Measurements from ENCODE around the gene DENND5A. TPM values are rescaled to one million over a fixed set of nuclear protein-coding genes. Genes with fewer than 3 reads are reported as not detected.
A peak's percentile ranks its signal among the peaks of the same experiment; 100 is the strongest.
"Not testable (repeated sequence)": the region's sequence is repeated elsewhere in the genome, so short reads cannot be mapped to it uniquely, and the experiment has no call there.

Gene DENND5A
- total RNA-seq, 1 donor from 2014 or later, result 61.6 TPM

GRCh38 chr11:9258279-9258678 is 6.9 kb downstream of the DENND5A start:
- H3K27ac Mint-ChIP-seq; H3K27me3 Mint-ChIP-seq (ENCODE audit: low read depth); intact Hi-C loops (cut with micrococcal nuclease); DNase-seq (ENCODE audit: low spot score); H3K4me3 Mint-ChIP-seq (ENCODE audit: low read depth); H3K9me3 Mint-ChIP-seq: not testable (repeated sequence)
- Mint-ChIP-seq H3K4me1 (ENCODE audit: low read depth) (peaks cover 37% of the 10 kb centered on the region), H3K36me3 (ENCODE audit: low read depth) (peaks cover 28% of the 10 kb centered on the region)

DNA sequence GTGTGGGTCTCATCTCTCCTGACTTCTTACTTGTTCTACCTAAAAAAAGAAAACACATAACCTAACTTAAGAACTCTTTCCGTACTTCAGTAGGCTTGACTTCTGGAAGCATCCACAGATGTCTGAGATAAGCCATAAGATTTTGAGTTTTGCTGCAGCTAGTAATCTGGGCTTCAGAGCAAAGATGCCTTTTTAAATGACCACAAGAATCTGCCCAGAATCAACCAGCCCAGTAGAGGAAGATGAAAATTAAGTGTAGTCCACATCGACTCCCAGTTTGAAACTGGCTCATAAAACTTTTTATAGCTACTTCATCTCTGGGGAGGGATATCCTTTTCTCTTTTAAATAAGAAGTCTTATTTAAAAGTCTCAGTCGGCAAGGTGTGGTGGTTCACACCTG is 10.7 kb downstream of the DENND5A start:
- DNase-seq (ENCODE audit: low spot score), result no peak
- intact Hi-C loops (cut with micrococcal nuclease), result loop anchor here (5.0 kb wide), 1 partner anchor 192 kb away; no protein-coding TSS in a partner anchor
- H3K4me1 Mint-ChIP-seq (ENCODE audit: low read depth), result peaks cover 34% of the 10 kb centered on the region

DNA sequence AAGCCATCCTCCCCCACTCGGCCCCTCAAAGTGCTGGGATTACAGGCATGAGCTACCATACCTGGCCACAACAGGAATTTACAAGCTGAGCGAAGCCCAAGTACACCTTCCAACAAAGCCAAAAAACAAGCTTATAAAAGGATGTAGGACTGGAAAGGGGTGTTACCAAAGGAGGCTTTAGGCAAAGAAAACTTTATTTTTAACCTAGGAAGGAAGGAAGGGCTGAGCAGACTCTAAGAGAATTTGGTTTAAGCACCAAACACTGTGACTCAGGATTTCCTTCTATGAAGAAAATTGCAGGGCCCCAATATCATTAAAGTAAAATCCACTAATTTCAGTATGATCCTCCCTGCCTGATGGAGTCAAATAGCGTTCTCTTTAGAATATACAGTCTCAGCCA is 12.1 kb downstream of the DENND5A start:
- Mint-ChIP-seq H3K4me3 (ENCODE audit: low read depth) (no peak overlapping the region), H3K36me3 (ENCODE audit: low read depth) (peaks cover 22% of the 10 kb centered on the region), H3K27ac (no peak overlapping the region), H3K9me3 (no peaks in the 10 kb centered on the region), H3K4me1 (ENCODE audit: low read depth) (peaks cover 36% of the 10 kb centered on the region), H3K27me3 (ENCODE audit: low read depth) (no peaks in the 10 kb centered on the region)
- no peak for DNase-seq (ENCODE audit: low spot score)
- intact Hi-C loops (cut with micrococcal nuclease), result loop anchor here (5.0 kb wide), 1 partner anchor 191 kb away; no protein-coding TSS in a partner anchor

More for the DNA sequence above, 10.7 kb downstream of the DENND5A start:
- Mint-ChIP-seq H3K36me3 (ENCODE audit: low read depth) (peaks cover 25% of the 10 kb centered on the region), H3K27ac (no peak overlapping the region), H3K27me3 (ENCODE audit: low read depth) (no peaks in the 10 kb centered on the region), H3K4me3 (ENCODE audit: low read depth) (no peak overlapping the region), H3K9me3 (peaks cover 5% of the 10 kb centered on the region)

- Mint-ChIP-seq H3K9me3 (no peaks in the 10 kb centered on the region), H3K27ac (peak overlapping the region; percentile 29), H3K27me3 (ENCODE audit: low read depth) (no peaks in the 10 kb centered on the region), H3K4me3 (ENCODE audit: low read depth) (no peak overlapping the region), H3K4me1 (ENCODE audit: low read depth) (peaks cover 46% of the 10 kb centered on the region), H3K36me3 (ENCODE audit: low read depth) (peaks cover 18% of the 10 kb centered on the region)
- no peak for DNase-seq (ENCODE audit: low spot score)
- intact Hi-C loops (cut with micrococcal nuclease), result loop anchor here (5.0 kb wide), 1 partner anchor 189 kb away; no protein-coding TSS in a partner anchor
These were observed 13.8 kb downstream of the DENND5A start for GRCh38 chr11:9251311-9251710.

- H3K27me3 Mint-ChIP-seq (ENCODE audit: low read depth), result no peaks in the 10 kb centered on the region
- peaks cover 51% of the 10 kb centered on the region for H3K4me1 Mint-ChIP-seq (ENCODE audit: low read depth)
- H3K4me3 Mint-ChIP-seq (ENCODE audit: low read depth), result peak overlapping the region; percentile 53
- peak overlapping the region; percentile 73 for H3K27ac Mint-ChIP-seq
- peak; percentile 32 for DNase-seq (ENCODE audit: low spot score)
- intact Hi-C loops (cut with micrococcal nuclease), result loop anchor here (1.0 to 5.0 kb wide), 3 partner anchors 14 to 188 kb away; no protein-coding TSS in a partner anchor
- no peaks in the 10 kb centered on the region for H3K9me3 Mint-ChIP-seq
- peaks cover 17% of the 10 kb centered on the region for H3K36me3 Mint-ChIP-seq (ENCODE audit: low read depth)
These were observed 15.0 kb downstream of the DENND5A start for GRCh38 chr11:9250139-9250582.

DNA sequence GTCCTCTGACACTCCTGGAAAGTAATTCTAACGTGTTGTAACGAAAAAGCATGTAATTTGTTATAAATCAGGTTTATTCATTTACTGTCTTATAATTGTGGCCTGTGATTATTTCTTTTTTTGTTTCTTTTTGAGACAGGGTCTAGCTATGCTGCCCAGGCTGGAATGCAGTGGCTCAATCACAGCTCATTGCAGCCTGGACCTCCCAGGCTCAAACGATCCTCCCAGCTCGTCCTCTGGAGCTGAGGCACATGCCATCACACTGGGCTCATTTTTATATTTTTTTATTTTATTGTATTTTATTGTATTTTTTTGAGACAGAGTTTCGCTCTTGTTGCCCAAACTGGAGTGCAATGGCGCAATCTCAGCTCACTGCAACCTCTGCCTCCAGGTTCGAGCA is 15.9 kb downstream of the DENND5A start:
- Mint-ChIP-seq H3K27ac (no peak overlapping the region), H3K36me3 (ENCODE audit: low read depth) (peaks cover 13% of the 10 kb centered on the region), H3K27me3 (ENCODE audit: low read depth) (no peaks in the 10 kb centered on the region), H3K4me3 (ENCODE audit: low read depth) (no peak overlapping the region), H3K4me1 (ENCODE audit: low read depth) (peaks cover 50% of the 10 kb centered on the region), H3K9me3 (no peaks in the 10 kb centered on the region)
- intact Hi-C loops (cut with micrococcal nuclease), result no loop called here
- DNase-seq (ENCODE audit: low spot score), result no peak

- Mint-ChIP-seq H3K4me3 (ENCODE audit: low read depth) (no peak overlapping the region), H3K4me1 (ENCODE audit: low read depth) (peaks cover 48% of the 10 kb centered on the region), H3K27ac (no peak overlapping the region), H3K27me3 (ENCODE audit: low read depth) (no peaks in the 10 kb centered on the region), H3K36me3 (ENCODE audit: low read depth) (peaks cover 17% of the 10 kb centered on the region), H3K9me3 (no peaks in the 10 kb centered on the region)
- DNase-seq (ENCODE audit: low spot score), result no peak
- intact Hi-C loops (cut with micrococcal nuclease), result loop anchor here (2.0 kb wide), 1 partner anchor 15 kb away; no protein-coding TSS in a partner anchor
These were observed 17.3 kb downstream of the DENND5A start for GRCh38 chr11:9247863-9248262.

GRCh38 chr11:9236242-9236641 is 28.9 kb downstream of the DENND5A start:
- H3K27ac Mint-ChIP-seq; H3K4me3 Mint-ChIP-seq (ENCODE audit: low read depth); DNase-seq (ENCODE audit: low spot score); H3K27me3 Mint-ChIP-seq (ENCODE audit: low read depth); intact Hi-C loops (cut with micrococcal nuclease); H3K9me3 Mint-ChIP-seq: not testable (repeated sequence)
- H3K36me3 Mint-ChIP-seq (ENCODE audit: low read depth), result peaks cover 28% of the 10 kb centered on the region
- H3K4me1 Mint-ChIP-seq (ENCODE audit: low read depth), result peaks cover 25% of the 10 kb centered on the region

- no peak for DNase-seq (ENCODE audit: low spot score)
- Mint-ChIP-seq H3K36me3 (ENCODE audit: low read depth) (peaks cover 23% of the 10 kb centered on the region), H3K9me3 (peaks cover 10% of the 10 kb centered on the region), H3K27me3 (ENCODE audit: low read depth) (no peaks in the 10 kb centered on the region), H3K27ac (no peak overlapping the region), H3K4me3 (ENCODE audit: low read depth) (no peak overlapping the region), H3K4me1 (ENCODE audit: low read depth) (peaks cover 41% of the 10 kb centered on the region)
- intact Hi-C loops (cut with micrococcal nuclease), result loop anchor here (2.0 kb wide), 1 partner anchor 14 kb away; no protein-coding TSS in a partner anchor
These were observed 32.7 kb downstream of the DENND5A start for GRCh38 chr11:9232482-9232881.

GRCh38 chr11:9231848-9232177 is 33.3 kb downstream of the DENND5A start:
- Mint-ChIP-seq H3K36me3 (ENCODE audit: low read depth) (peaks cover 23% of the 10 kb centered on the region), H3K4me3 (ENCODE audit: low read depth) (peak overlapping the region; percentile 24), H3K27me3 (ENCODE audit: low read depth) (no peaks in the 10 kb centered on the region), H3K4me1 (ENCODE audit: low read depth) (peaks cover 39% of the 10 kb centered on the region), H3K9me3 (peaks cover 10% of the 10 kb centered on the region), H3K27ac (peak overlapping the region; percentile 42)
- DNase-seq (ENCODE audit: low spot score), result no peak
- intact Hi-C loops (cut with micrococcal nuclease), result loop anchor here (2.0 kb wide), 1 partner anchor 15 kb away; no protein-coding TSS in a partner anchor

- H3K4me3 Mint-ChIP-seq (ENCODE audit: low read depth), result no peak overlapping the region
- H3K36me3 Mint-ChIP-seq (ENCODE audit: low read depth), result peaks cover 15% of the 10 kb centered on the region
- H3K27me3 Mint-ChIP-seq (ENCODE audit: low read depth), result no peaks in the 10 kb centered on the region
- H3K4me1 Mint-ChIP-seq (ENCODE audit: low read depth), result peaks cover 37% of the 10 kb centered on the region
- H3K27ac Mint-ChIP-seq, result no peak overlapping the region
- intact Hi-C loops (cut with micrococcal nuclease), result no loop called here
- peaks cover 10% of the 10 kb centered on the region for H3K9me3 Mint-ChIP-seq
- no peak for DNase-seq (ENCODE audit: low spot score)
These were observed 34.9 kb downstream of the DENND5A start for GRCh38 chr11:9230296-9230695.

DNA sequence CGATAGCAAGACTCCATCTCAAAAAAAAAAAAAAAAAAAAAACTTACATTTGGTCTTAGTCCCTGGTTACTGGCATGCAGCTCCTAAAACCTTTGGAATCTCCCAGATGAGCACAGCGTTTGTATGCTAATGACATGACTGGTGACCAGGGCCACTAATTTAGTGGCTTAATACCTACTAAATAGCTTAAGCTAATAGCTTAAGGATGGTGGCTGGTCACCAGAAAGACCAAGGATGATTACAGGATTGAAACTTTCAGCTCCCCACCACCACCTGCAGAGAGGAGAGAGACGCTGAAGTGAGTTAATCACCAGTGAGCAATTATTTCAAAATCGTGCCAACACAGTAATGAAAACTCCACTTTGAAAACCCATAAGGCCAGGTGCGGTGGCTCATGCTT is 37.1 kb downstream of the DENND5A start:
- Mint-ChIP-seq H3K4me3 (ENCODE audit: low read depth) (no peak overlapping the region), H3K4me1 (ENCODE audit: low read depth) (peaks cover 31% of the 10 kb centered on the region), H3K27ac (no peak overlapping the region), H3K9me3 (no peaks in the 10 kb centered on the region), H3K27me3 (ENCODE audit: low read depth) (no peaks in the 10 kb centered on the region), H3K36me3 (ENCODE audit: low read depth) (no peaks in the 10 kb centered on the region)
- no peak for DNase-seq (ENCODE audit: low spot score)
- intact Hi-C loops (cut with micrococcal nuclease), result no loop called here

DNA sequence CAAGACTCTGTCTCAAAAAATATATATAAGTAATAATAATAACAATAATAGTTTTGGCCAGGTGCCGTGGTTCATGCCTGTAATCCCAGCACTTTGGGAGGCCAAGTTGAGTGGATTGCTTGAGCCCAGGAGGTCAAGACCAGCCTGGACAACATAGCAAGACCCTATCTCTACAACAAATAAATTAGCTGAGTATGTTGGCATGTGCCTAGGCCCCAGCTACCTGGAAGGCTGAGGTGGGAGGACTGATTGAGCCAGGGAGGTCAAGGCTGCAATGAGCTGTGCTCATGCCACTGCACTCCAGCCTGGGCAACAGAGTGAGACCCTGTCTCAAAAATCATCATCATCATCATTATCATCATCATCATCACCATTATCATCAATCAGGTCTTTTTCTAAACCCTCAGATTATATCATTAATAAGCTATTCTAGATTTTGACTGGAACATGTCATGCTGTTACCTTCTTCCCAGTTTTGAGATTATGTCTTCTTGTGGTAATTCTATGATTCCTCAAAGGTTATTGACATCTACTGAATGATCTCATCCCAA is 39.3 kb downstream of the DENND5A start:
- peaks cover 17% of the 10 kb centered on the region for H3K4me1 Mint-ChIP-seq (ENCODE audit: low read depth)
- H3K9me3 Mint-ChIP-seq, result no peaks in the 10 kb centered on the region
- H3K27me3 Mint-ChIP-seq (ENCODE audit: low read depth), result no peaks in the 10 kb centered on the region
- H3K4me3 Mint-ChIP-seq (ENCODE audit: low read depth), result no peak overlapping the region
- H3K27ac Mint-ChIP-seq, result no peak overlapping the region
- no peaks in the 10 kb centered on the region for H3K36me3 Mint-ChIP-seq (ENCODE audit: low read depth)
- intact Hi-C loops (cut with micrococcal nuclease), result no loop called here
- no peak for DNase-seq (ENCODE audit: low spot score)
